Lung (tissue), 12 donors: ENCODE measurements around the gene NTN5. TPM values are rescaled to one million over a fixed set of nuclear protein-coding genes. Genes with fewer than 3 reads are reported as not detected.
A peak's percentile ranks its signal among the peaks of the same experiment; 100 is the strongest.

Experiments used
- ATAC-seq: fragments of 200-7000 bp; cut with Tn5 transposase; one replicate; pipeline ENCODE4 v1.9.1; 2020; ENCODE audit warnings: moderate number of reproducible peaks; ENCODE audit not compliant: insufficient read depth, low FRiP score
- DNase-seq, 3 donors: peaks; one replicate each; pipeline ENCODE4 v3.0.0-alpha.2; 2013 to 2017
- H3K27ac ChIP-seq, 2 donors: one replicate each; pipeline ENCODE4 v1.5.1; 2013; ENCODE audit warnings: mild to moderate bottlenecking in 2 of 2, moderate library complexity in 2 of 2, control low read depth in 1 of 2, inconsistent platforms in 1 of 2, low read depth in 1 of 2, low read length in 1 of 2
- H3K27me3 ChIP-seq, 3 donors: one replicate each; pipeline ENCODE4 v1.5.1; 2013; ENCODE audit warnings: low read length in 2 of 3; ENCODE audit not compliant: control insufficient read depth in 3 of 3, insufficient read depth in 3 of 3
- H3K36me3 ChIP-seq, 4 donors: one replicate each; pipeline ENCODE4 v1.5.1; 2013; ENCODE audit warnings: low read length in 4 of 4, mild to moderate bottlenecking in 1 of 4, moderate library complexity in 1 of 4; ENCODE audit not compliant: control insufficient read depth in 4 of 4, insufficient read depth in 4 of 4
- H3K4me1 ChIP-seq, 5 donors: one replicate each; pipeline ENCODE4 v1.5.1; 2013; ENCODE audit warnings: low read length in 5 of 5, mild to moderate bottlenecking in 2 of 5, moderate library complexity in 1 of 5; ENCODE audit not compliant: control insufficient read depth in 5 of 5, insufficient read depth in 5 of 5
- H3K4me3 ChIP-seq: one replicate; pipeline ENCODE4 v1.5.1; 2013; ENCODE audit warnings: mild to moderate bottlenecking, control low read depth, moderate library complexity
- H3K9ac ChIP-seq, 2 donors: one replicate each; pipeline ENCODE4 v1.5.1; 2013; ENCODE audit warnings: low read length in 2 of 2, control low read depth in 1 of 2; ENCODE audit not compliant: insufficient read depth in 1 of 2
- H3K9me3 ChIP-seq, 4 donors: one replicate each; pipeline ENCODE4 v1.5.1; 2013; ENCODE audit warnings: low read length in 3 of 4, mild to moderate bottlenecking in 1 of 4, moderate library complexity in 1 of 4; ENCODE audit not compliant: control insufficient read depth in 4 of 4, insufficient read depth in 3 of 4
- WGBS, 2 donors: extraction: QIAGEN DNeasy Blood & Tissue Kit; methylation state at CpG; one replicate each; pipeline ENCODE4 v1.1.7; 2013; 5-methylcytosine and 5-hydroxymethylcytosine counted together
- polyA plus RNA-seq, 2 donors: library from polyadenylated mRNA; stranded (reverse); fragments of 200-250 nt; gene quantifications; one replicate each; pipeline ENCODE4 v1.2.1, GENCODE V29; 2013
- total RNA-seq, 2 donors: library from RNA; depleted of rRNA in 1 of 2; stranded (reverse); fragments of >200 nt in 1 of 2; gene quantifications; one replicate each; pipeline ENCODE4 v1.2.1, GENCODE V29; 2014 to 2021
- TF ChIP-seq, protein P1 (sequence below): IDR thresholded peaks from 2 replicates; pipeline ENCODE4 v1.5.1; 2012; ENCODE audit warnings: mild to moderate bottlenecking; ENCODE audit errors: control extremely low read depth, extremely low read depth
- donor health status: control.
- donor health status: control.
- donor health status: Bipolar disorder and iron deficiency.
- donor health status: healthy.
- donor health status: DM: yes; HTN: yes; CAD: no.

Gene NTN5
- total and polyA plus RNA-seq, 4 donors, result 0.11 to 0.28 (median 0.27) TPM

DNA sequence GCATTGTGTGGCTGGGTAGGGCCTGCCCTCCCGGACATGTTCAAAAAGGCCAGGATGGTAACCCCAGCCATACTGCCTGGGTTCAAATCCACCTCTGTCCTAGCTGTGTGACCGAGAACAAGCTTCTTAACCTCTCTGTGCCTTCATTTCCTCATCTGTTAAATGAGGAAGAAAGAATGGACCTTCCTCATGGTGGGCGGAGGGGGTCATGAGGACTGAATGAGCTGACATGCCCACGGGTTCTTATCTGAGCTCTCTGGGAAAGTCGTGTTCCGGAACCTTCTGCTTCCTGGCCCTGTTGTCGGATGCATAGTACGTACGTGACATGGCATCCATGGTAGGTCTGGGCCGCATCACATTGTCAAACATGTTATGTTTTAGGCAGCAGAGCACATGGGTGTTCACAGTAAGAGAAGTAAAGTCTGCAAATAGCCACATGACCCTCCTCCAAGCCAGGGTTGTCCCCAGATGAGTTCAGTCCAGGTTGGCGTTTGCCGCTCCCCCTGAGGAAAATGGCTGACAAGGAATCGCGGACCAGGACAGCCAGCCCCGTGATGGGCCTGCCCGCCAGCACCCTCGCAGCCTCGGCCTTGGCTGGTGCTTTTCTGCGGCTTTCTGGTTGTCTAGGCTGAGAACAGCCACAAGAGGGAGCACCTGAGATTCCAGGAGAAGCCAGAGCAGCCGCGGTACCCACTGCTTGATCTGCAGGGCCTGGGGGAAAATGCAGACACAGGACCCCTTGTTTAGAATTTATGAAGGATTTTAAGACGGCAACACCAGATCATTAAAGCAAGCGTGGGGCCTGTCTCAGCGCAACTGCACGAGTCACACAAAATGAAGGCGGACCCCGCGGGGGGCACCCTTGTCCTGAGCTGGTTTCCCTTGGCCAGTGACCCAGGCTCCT is 2.4 kb upstream of the NTN5 start:
- ATAC-seq (peak; percentile 80), DNase-seq (peak; percentile 82 to 89 (median 87))
- Histone ChIP-seq H3K27ac (peak overlapping the region in 1 of 2 donors; percentile 54), H3K27me3 (no peaks in the 10 kb centered on the region), H3K4me3 (no peak overlapping the region), H3K36me3 (no peaks in the 10 kb centered on the region), H3K9me3 (no peaks in the 10 kb centered on the region), H3K9ac (no peak overlapping the region), H3K4me1 (peaks cover 0 to 12% (median 5%) of the 10 kb centered on the region in 5 donors)
- WGBS, 2 donors, result 36 to 38% methylated on average over 28 of the region's 28 CpGs
- TF ChIP-seq, protein P1, sequence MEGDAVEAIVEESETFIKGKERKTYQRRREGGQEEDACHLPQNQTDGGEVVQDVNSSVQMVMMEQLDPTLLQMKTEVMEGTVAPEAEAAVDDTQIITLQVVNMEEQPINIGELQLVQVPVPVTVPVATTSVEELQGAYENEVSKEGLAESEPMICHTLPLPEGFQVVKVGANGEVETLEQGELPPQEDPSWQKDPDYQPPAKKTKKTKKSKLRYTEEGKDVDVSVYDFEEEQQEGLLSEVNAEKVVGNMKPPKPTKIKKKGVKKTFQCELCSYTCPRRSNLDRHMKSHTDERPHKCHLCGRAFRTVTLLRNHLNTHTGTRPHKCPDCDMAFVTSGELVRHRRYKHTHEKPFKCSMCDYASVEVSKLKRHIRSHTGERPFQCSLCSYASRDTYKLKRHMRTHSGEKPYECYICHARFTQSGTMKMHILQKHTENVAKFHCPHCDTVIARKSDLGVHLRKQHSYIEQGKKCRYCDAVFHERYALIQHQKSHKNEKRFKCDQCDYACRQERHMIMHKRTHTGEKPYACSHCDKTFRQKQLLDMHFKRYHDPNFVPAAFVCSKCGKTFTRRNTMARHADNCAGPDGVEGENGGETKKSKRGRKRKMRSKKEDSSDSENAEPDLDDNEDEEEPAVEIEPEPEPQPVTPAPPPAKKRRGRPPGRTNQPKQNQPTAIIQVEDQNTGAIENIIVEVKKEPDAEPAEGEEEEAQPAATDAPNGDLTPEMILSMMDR, result peak; percentile 87

DNA sequence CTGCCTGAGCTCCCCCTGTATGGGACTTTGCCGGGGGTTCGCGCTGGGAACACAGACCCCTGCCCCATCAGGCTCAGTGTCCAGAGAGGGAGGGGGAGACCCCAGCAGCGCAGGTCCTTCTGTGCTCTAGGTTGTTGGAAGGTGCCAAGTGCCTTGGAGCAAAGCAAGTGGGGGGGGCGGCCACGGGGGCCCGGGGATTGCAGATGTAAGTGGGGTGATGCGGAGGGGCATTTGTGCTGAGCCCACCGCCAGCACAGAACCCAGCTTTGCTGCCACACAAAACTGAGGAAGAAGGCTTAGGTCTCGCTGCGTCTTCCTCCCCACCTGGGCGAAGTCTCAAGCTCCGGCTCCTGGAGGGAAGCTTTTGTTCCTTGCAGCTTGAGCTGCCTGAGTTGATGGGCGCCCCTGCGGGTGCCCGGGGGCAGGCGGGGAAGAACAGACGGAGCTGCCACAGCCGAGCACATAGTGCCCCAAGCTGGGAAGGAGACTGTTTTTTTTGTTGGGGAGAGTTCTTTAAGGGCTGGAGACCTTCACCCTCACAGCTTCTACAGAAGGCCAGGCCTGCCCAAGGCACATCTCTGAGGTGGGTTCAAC is 1.5 kb upstream of the NTN5 start:
- WGBS, 2 donors, result 91 to 92% methylated on average over 16 to 19 of the region's 19 CpGs
- Histone ChIP-seq H3K4me1 (peaks cover 0 to 12% (median 5%) of the 10 kb centered on the region in 5 donors), H3K27me3 (no peaks in the 10 kb centered on the region), H3K27ac (no peak overlapping the region), H3K4me3 (no peak overlapping the region), H3K9ac (no peak overlapping the region), H3K9me3 (no peaks in the 10 kb centered on the region), H3K36me3 (no peaks in the 10 kb centered on the region)
- ATAC-seq (no peak), DNase-seq (no peak)
- TF ChIP-seq, protein P1, result no peak

DNA sequence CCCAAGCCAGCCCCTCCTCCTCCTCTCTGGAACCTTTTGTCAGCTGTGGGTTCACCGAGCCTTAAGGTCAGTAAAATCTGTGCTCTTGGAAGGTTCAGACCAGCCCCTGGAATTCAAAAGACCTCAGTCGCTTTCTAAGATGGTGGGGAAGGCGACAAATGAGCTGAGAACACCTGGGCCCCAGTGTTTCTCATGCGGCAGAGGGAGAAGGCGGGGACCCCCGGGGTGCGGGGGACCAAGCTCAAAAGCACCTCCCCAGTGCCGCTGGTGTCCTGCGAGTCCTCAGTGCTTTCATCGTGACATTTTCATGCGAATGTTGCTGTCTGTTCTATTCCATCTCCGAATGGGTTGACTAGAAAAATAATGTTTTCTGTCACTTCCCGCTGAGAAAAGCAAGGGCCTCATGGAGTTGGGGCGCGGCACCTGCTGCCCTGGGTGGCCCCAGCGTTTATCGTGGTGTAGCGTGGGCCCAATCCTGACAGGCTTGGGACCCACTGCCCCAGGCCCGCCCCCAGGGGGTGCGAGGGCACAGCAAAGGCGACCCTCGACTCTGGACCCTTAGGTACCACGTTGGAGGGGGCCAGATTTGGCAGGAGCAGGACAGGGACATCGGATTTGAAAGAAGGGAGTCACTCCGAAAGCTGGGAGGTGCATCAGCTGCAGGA is 751 bp upstream of the NTN5 start:
- peaks cover 0 to 12% (median 5%) of the 10 kb centered on the region in 5 donors for H3K4me1 ChIP-seq
- no peaks in the 10 kb centered on the region for H3K9me3 ChIP-seq
- no peak overlapping the region for H3K9ac ChIP-seq
- no peaks in the 10 kb centered on the region for H3K27me3 ChIP-seq
- ATAC-seq (no peak), DNase-seq (no peak)
- TF ChIP-seq, protein P1, result no peak
- H3K27ac ChIP-seq, result no peak overlapping the region
- H3K4me3 ChIP-seq, result no peak overlapping the region
- no peaks in the 10 kb centered on the region for H3K36me3 ChIP-seq
- WGBS, 2 donors, result 79 to 83% methylated on average over 25 of the region's 25 CpGs
